HK-2 (cell line): ENCODE measurements around the gene KNDC1.

Experiments
- DNase-seq: peaks from one replicate; pipeline ENCODE4 v3.0.0-alpha.2; 2018; ENCODE audit not compliant: unreplicated experiment

Gene KNDC1

GRCh38 chr10:133274751-133275683 lies 115.0 kb downstream of the KNDC1 start:
- no peak for DNase-seq

GRCh38 chr10:133275684-133276092 lies 115.7 kb downstream of the KNDC1 start:
- no peak for DNase-seq
